Measurements from ENCODE around the gene RGP1.

The RGP1 gene

DNA sequence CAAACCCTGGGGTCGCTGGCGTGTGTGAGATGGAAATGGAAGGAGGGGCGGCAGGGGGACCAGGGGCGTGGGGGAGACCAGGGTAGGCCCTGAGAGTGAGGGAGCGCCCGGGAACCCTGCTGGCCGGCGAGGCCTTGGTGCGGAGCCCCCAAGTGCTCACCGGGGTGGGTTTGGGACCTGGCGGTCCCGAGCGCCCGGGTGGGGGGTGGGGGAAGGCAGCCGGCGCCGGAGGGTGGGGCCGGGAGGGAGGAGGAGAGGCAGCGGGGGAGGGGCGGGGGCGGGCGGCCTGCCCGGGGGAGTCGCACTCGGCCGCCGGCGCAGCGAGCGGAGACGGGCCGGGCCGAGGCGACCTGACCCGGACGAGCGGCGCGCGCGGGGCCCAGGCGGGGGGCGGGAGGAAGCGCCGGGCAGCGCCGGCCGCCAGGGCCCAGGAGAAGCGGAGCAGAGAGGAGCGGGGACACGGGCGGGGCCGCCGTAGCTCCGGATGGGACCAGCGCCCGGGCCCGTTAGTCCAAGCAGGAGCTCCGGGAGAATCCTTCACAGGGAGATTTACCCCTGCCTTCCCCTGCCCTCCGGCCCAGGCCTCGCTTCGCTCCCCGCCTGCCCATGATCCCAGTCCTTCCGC lies 42.3 kb downstream of the RGP1 start, which contains the start of gene NPR2:
Gene NPR2, plus strand, starts transcription at position 295 of the 625 bp plus-strand sequence. CDS start 818 bp downstream, outside the sequence.
- H3K27me3 ChIP-seq (ENCODE audit: insufficient read depth, low read length), result no peaks in the 10 kb centered on the region
- H3K27ac ChIP-seq (ENCODE audit: low read depth, low read length), result no peak within 1 kb of the TSS
- H3K4me3 ChIP-seq (ENCODE audit: low read depth, low read length), result peak within 1 kb of the TSS; percentile 78
- H3K4me1 ChIP-seq (ENCODE audit: control insufficient read depth, insufficient read depth, low read length, unreplicated experiment), result peaks cover 43% of the 10 kb centered on the region
- H2AFZ ChIP-seq (ENCODE audit: low read length, unreplicated experiment), result peak within 1 kb of the TSS; percentile 70
- H3K79me2 ChIP-seq (ENCODE audit: control insufficient read depth, insufficient read depth, low read length, unreplicated experiment), result peaks cover 30% of the 10 kb centered on the region
- H3K36me3 ChIP-seq (ENCODE audit: insufficient read depth, low read length), result no peaks in the 10 kb centered on the region

DNA sequence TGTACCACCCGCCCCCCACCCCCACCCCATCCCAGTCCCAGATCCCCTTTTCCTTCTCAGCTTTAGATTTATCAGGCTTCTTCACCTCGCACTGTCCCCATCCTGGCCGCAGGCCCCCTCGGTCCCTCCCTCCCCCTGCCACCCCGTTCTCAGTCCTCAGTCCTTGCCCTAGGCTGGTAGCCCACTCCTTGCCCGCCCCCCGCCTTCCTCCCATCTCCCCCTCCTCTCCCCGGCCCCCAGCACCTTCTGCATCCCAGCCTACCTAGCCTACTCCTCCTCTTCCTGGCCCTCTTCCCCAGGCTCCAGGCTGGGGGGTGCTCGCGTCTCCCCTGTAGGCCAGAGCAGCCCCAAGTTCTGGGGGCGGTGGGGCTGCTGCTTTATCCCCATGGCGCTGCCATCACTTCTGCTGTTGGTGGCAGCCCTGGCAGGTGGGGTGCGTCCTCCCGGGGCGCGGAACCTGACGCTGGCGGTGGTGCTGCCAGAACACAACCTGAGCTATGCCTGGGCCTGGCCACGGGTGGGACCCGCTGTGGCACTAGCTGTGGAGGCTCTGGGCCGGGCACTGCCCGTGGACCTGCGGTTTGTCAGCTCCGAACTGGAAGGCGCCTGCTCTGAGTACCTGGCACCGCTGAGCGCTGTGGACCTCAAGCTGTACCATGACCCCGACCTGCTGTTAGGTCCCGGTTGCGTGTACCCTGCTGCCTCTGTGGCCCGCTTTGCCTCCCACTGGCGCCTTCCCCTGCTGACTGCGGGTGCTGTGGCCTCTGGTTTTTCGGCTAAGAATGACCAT lies 43.1 kb downstream of the RGP1 start:
- no peaks in the 10 kb centered on the region for H3K27me3 ChIP-seq (ENCODE audit: insufficient read depth, low read length)
- no peaks in the 10 kb centered on the region for H3K36me3 ChIP-seq (ENCODE audit: insufficient read depth, low read length)
- H3K27ac ChIP-seq (ENCODE audit: low read depth, low read length), result no peak overlapping the region
- peak overlapping the region; percentile 78 for H3K4me3 ChIP-seq (ENCODE audit: low read depth, low read length)
- H3K4me1 ChIP-seq (ENCODE audit: control insufficient read depth, insufficient read depth, low read length, unreplicated experiment), result peaks cover 45% of the 10 kb centered on the region
- H2AFZ ChIP-seq (ENCODE audit: low read length, unreplicated experiment), result no peak overlapping the region
- H3K79me2 ChIP-seq (ENCODE audit: control insufficient read depth, insufficient read depth, low read length, unreplicated experiment), result peaks cover 37% of the 10 kb centered on the region

- peaks cover 51% of the 10 kb centered on the region for H3K4me1 ChIP-seq (ENCODE audit: control insufficient read depth, insufficient read depth, low read length, unreplicated experiment)
- no peaks in the 10 kb centered on the region for H3K27me3 ChIP-seq (ENCODE audit: insufficient read depth, low read length)
- H3K27ac ChIP-seq (ENCODE audit: low read depth, low read length), result no peak overlapping the region
- H3K4me3 ChIP-seq (ENCODE audit: low read depth, low read length), result peak overlapping the region; percentile 78
- H3K79me2 ChIP-seq (ENCODE audit: control insufficient read depth, insufficient read depth, low read length, unreplicated experiment), result peaks cover 40% of the 10 kb centered on the region
- H2AFZ ChIP-seq (ENCODE audit: low read length, unreplicated experiment), result no peak overlapping the region
- H3K36me3 ChIP-seq (ENCODE audit: insufficient read depth, low read length), result no peaks in the 10 kb centered on the region
Measured at GRCh38 chr9:35792826-35793225, 43.7 kb downstream of the RGP1 start.

DNA sequence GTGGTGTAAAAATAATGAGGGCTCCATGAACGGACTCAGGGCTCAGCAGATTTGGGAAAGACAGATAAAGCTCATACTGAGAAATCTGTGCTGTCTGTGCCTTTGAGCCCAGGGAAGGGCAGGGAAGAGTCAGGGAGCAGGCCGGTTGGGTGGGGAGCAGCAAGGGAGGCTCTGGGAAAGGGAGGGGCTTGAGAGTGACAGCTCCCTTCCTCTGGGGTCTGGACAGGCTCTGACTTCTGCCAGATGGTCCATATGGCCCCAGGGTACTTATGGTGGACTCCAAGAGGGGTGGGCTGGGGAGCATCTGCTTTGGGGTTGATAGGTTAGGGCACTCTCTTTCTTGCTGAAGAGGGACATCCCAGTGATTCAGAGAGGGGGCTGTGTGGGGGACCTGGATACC lies 44.4 kb downstream of the RGP1 start:
- Histone ChIP-seq H3K36me3 (ENCODE audit: insufficient read depth, low read length) (no peaks in the 10 kb centered on the region), H3K79me2 (ENCODE audit: control insufficient read depth, insufficient read depth, low read length, unreplicated experiment) (peaks cover 40% of the 10 kb centered on the region), H3K4me3 (ENCODE audit: low read depth, low read length) (peak overlapping the region; percentile 78), H3K27ac (ENCODE audit: low read depth, low read length) (no peak overlapping the region), H3K4me1 (ENCODE audit: control insufficient read depth, insufficient read depth, low read length, unreplicated experiment) (peaks cover 58% of the 10 kb centered on the region), H2AFZ (ENCODE audit: low read length, unreplicated experiment) (no peak overlapping the region), H3K27me3 (ENCODE audit: insufficient read depth, low read length) (no peaks in the 10 kb centered on the region)

DNA sequence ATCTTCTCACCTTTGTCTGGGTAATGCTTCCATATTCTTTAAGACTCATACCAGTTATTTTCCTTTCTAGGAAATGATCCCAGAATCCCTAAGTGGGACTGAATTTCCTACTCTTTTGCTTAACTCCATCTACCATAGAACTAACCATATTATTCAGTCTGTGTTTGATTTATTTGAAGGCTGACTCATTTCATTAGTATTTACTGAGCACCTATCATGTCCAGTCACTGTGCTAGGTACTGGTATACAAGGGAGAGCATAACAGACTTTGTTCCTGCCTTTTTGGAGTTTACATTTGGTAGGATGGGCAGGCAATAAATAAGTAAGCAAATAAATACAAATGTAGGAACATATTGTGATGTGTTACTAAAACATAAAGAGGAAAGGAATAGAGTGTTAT lies 46.6 kb downstream of the RGP1 start:
- peaks cover 40% of the 10 kb centered on the region for H3K79me2 ChIP-seq (ENCODE audit: control insufficient read depth, insufficient read depth, low read length, unreplicated experiment)
- H3K36me3 ChIP-seq (ENCODE audit: insufficient read depth, low read length), result no peaks in the 10 kb centered on the region
- H3K4me3 ChIP-seq (ENCODE audit: low read depth, low read length), result peak overlapping the region; percentile 78; the same call in 1 of the 2 replicates
- no peak overlapping the region for H2AFZ ChIP-seq (ENCODE audit: low read length, unreplicated experiment)
- H3K27ac ChIP-seq (ENCODE audit: low read depth, low read length), result no peak overlapping the region
- peaks cover 55% of the 10 kb centered on the region for H3K4me1 ChIP-seq (ENCODE audit: control insufficient read depth, insufficient read depth, low read length, unreplicated experiment)
- H3K27me3 ChIP-seq (ENCODE audit: insufficient read depth, low read length), result no peaks in the 10 kb centered on the region

- Histone ChIP-seq H3K27ac (ENCODE audit: low read depth, low read length) (0 out of 2 replicates have a peak overlapping the region, but pooled peaks have one; percentile 15), H2AFZ (ENCODE audit: low read length, unreplicated experiment) (no peak overlapping the region), H3K4me1 (ENCODE audit: control insufficient read depth, insufficient read depth, low read length, unreplicated experiment) (peaks cover 48% of the 10 kb centered on the region), H3K4me3 (ENCODE audit: low read depth, low read length) (no peak overlapping the region), H3K27me3 (ENCODE audit: insufficient read depth, low read length) (no peaks in the 10 kb centered on the region), H3K36me3 (ENCODE audit: insufficient read depth, low read length) (no peaks in the 10 kb centered on the region), H3K79me2 (ENCODE audit: control insufficient read depth, insufficient read depth, low read length, unreplicated experiment) (peaks cover 33% of the 10 kb centered on the region)
Measured at GRCh38 chr9:35797311-35798109, 48.4 kb downstream of the RGP1 start.

DNA sequence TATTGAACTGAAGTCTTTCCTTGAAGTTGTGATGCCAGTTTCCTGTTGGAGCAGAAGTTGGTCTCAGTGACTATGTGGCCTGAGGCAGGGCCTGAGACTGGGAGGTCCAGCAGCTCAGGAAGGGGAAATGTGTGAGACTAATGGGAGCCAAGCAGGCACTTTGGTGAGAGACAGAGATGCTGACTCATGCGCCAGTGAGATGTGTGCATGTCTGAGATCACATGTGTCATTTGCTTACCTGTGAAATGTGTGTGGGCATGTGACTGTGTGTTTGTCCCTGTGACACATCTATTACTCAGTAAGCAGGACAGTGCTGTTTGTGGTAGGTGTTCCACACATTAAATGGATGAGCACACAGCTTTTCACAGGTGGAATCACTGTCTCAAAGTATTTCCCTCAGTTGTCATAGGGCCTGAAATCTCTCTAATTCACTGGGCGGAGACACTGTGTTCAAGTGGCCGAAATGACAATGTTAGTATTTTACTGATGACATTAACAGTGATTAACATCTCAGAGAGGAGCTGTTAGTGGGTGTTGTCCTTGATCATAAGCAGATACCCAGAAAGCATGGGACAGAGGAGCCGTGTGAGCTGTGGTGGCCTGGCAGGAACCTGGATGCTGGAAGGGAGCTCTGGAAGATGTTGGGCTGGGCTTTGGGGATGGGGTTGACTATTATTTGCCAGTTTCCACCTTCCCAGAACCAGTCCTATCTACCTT lies 49.7 kb downstream of the RGP1 start:
- H3K27ac ChIP-seq (ENCODE audit: low read depth, low read length), result peak overlapping the region; percentile 15; the same call in 1 of the 2 replicates
- no peaks in the 10 kb centered on the region for H3K27me3 ChIP-seq (ENCODE audit: insufficient read depth, low read length)
- H3K4me3 ChIP-seq (ENCODE audit: low read depth, low read length), result no peak overlapping the region
- peaks cover 4% of the 10 kb centered on the region; the same call in 1 of the 2 replicates for H3K36me3 ChIP-seq (ENCODE audit: insufficient read depth, low read length)
- H2AFZ ChIP-seq (ENCODE audit: low read length, unreplicated experiment), result no peak overlapping the region
- H3K4me1 ChIP-seq (ENCODE audit: control insufficient read depth, insufficient read depth, low read length, unreplicated experiment), result peaks cover 36% of the 10 kb centered on the region
- H3K79me2 ChIP-seq (ENCODE audit: control insufficient read depth, insufficient read depth, low read length, unreplicated experiment), result peaks cover 21% of the 10 kb centered on the region

- no peaks in the 10 kb centered on the region for H3K27me3 ChIP-seq (ENCODE audit: insufficient read depth, low read length)
- H3K4me1 ChIP-seq (ENCODE audit: control insufficient read depth, insufficient read depth, low read length, unreplicated experiment), result peaks cover 20% of the 10 kb centered on the region
- peaks cover 4% of the 10 kb centered on the region; the same call in 1 of the 2 replicates for H3K36me3 ChIP-seq (ENCODE audit: insufficient read depth, low read length)
- H3K4me3 ChIP-seq (ENCODE audit: low read depth, low read length), result no peak overlapping the region
- peaks cover 10% of the 10 kb centered on the region for H3K79me2 ChIP-seq (ENCODE audit: control insufficient read depth, insufficient read depth, low read length, unreplicated experiment)
- H2AFZ ChIP-seq (ENCODE audit: low read length, unreplicated experiment), result no peak overlapping the region
- no peak overlapping the region for H3K27ac ChIP-seq (ENCODE audit: low read depth, low read length)
Measured at GRCh38 chr9:35800530-35800929, 51.4 kb downstream of the RGP1 start.

- Histone ChIP-seq H2AFZ (ENCODE audit: low read length, unreplicated experiment) (no peak overlapping the region), H3K36me3 (ENCODE audit: insufficient read depth, low read length) (peaks cover 4% of the 10 kb centered on the region; the same call in 1 of the 2 replicates), H3K79me2 (ENCODE audit: control insufficient read depth, insufficient read depth, low read length, unreplicated experiment) (peaks cover 10% of the 10 kb centered on the region), H3K27me3 (ENCODE audit: insufficient read depth, low read length) (no peaks in the 10 kb centered on the region), H3K4me3 (ENCODE audit: low read depth, low read length) (no peak overlapping the region), H3K4me1 (ENCODE audit: control insufficient read depth, insufficient read depth, low read length, unreplicated experiment) (peaks cover 16% of the 10 kb centered on the region), H3K27ac (ENCODE audit: low read depth, low read length) (no peak overlapping the region)
Measured at GRCh38 chr9:35801328-35802128, 52.4 kb downstream of the RGP1 start.

Data from ACC112 (cell line).